ENCODE measurements around the gene SLC19A1.

SLC19A1 gene

DNA sequence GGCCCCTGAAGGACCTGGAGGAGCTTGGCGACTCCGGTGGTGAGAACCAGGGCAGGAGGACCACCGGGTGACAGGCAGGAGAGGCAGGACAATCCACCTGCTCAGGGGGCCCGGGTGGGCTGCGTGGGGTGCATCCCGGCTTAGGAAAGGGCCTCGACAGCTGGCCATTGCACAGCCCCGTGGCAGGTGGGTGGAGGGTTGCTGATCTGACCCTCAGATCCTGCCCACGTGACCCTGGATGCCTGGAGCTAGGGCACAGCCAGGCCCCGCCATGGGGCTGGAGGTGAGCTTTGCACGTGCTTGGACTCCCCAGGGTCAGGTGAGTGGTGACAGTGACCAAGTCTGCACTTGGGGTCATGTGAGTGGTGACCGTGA, 35.5 kb upstream of the SLC19A1 start:
- in situ Hi-C loops (cut with MboI; ENCODE audit: low sequenced_read_pairs), result no loop called here

DNA sequence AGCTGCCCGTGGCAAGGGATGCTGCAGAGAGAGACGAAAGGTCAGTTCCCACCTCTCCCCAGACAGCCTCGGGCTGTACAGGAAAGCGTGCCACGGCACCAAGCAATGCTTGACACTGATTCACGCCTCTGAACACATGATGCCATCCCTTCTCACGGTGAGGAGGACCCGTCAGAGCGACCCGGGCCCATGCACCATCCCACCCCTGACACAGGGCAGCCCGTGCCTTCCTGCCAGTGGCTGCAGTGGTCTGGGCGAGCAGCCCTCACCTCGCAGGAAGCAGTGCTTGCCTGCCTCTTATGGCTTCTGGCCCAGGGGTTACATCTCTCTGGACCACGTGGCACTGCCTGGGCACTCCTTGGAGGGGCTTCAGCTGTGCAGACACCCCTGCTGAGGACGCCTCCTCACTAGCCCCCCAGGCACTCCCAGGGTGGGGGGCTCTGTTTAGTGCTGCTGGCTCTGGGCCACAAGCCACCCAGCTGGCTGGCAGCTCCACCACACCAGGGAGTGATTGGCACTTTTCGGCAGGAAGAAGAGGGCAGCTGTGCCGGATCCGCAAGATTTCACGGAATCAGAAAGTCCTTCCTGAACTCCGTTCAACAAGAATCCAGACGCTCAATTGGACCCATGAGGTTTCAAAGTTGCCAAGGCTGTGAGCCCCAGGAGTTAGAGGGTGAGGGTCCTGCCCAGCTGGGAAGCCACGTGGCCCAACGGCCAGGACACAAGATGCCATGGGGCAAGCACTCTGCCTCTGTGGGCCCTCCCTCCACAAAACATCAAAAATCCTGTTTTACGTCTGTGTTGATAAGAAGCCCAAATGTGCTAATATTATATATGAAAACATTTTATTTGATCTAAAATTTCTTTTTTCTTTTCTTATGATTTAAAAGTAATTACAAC, 34.8 kb upstream of the SLC19A1 start:
- in situ Hi-C loops (cut with MboI; ENCODE audit: low sequenced_read_pairs), result no loop called here

DNA sequence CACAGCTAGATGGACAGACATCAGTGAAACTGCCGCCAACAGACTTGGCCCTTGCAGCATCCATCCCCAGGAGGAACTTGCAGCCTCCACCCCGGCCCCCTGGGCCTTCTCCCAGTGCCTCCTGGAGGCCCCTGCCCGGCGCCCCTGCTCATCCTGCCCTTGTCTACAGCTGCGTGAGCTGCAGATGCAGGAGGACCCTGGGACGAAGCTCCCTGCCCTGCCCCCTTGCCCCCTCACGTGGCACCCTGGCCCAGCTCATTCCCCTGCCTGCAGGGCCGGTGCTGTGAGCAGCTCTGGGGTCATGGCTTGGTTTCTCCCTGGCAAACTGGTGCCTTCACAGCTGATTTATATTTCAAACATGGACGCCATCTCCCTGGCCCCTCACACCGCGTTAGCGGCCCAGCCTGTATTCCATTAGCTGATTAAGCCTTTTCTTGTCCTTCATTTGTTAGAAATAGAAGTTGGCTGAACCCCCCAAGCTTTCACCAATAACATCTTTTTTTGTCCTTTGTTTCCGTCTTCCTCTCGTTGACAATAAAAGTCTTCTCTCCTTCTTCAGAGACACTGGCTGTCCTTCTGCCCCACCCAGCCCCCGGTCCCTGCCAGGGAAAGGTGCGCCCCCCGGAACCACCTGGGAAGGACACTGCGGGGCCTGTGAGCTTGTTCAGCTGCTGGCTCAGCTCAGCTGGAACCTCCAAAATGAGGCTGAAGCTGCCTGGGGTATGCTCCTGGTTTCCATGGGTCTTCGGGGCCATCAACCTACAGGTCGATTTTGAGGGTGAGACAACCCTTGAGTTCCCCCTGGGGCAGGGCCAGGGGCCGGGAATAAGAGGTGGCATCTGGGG, 34.0 kb upstream of the SLC19A1 start:
- in situ Hi-C loops (cut with MboI; ENCODE audit: low sequenced_read_pairs), result no loop called here

- in situ Hi-C loops (cut with MboI; ENCODE audit: low sequenced_read_pairs), result no loop called here
Observed at GRCh38 chr21:45575304-45575992, 33.2 kb upstream of the SLC19A1 start.

GRCh38 chr21:45574691-45575090, 32.5 kb upstream of the SLC19A1 start:
- in situ Hi-C loops (cut with MboI; ENCODE audit: low sequenced_read_pairs), result loop anchor here (25.0 kb wide), 1 partner anchor 238 kb away; no protein-coding TSS in a partner anchor

DNA sequence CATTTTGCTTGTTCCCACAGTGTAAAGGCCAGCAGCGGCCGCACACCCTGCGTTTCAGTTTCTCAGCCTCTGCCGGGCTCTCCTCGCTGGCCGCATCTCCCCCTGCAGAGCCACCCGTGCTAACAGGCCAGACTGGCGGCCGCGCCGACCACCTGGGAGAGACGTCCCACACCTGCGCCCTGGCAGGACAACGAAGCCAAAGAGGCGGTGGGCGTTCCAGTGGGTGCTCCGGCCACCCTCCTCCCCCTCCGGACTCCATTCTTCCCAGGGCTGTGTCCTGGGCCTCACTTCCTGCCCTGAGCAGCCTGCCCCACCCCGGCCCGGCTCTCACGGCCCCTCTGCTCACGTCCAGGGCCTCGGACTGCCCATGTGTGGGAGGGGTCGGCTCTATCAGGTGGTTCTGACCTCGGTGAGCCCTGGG, 31.9 kb upstream of the SLC19A1 start:
- in situ Hi-C loops (cut with MboI; ENCODE audit: low sequenced_read_pairs), result loop anchor here (25.0 kb wide), 1 partner anchor 238 kb away; no protein-coding TSS in a partner anchor

GRCh38 chr21:45573452-45574035, 31.3 kb upstream of the SLC19A1 start:
- in situ Hi-C loops (cut with MboI; ENCODE audit: low sequenced_read_pairs), result loop anchor here (25.0 kb wide), 1 partner anchor 239 kb away; no protein-coding TSS in a partner anchor

GRCh38 chr21:45572783-45573451, 30.7 kb upstream of the SLC19A1 start:
- in situ Hi-C loops (cut with MboI; ENCODE audit: low sequenced_read_pairs), result loop anchor here (25.0 kb wide), 1 partner anchor 239 kb away; no protein-coding TSS in a partner anchor

GRCh38 chr21:45572231-45572630, 30.0 kb upstream of the SLC19A1 start:
- in situ Hi-C loops (cut with MboI; ENCODE audit: low sequenced_read_pairs), result loop anchor here (25.0 kb wide), 1 partner anchor 240 kb away; no protein-coding TSS in a partner anchor

GRCh38 chr21:45571641-45572040, 29.4 kb upstream of the SLC19A1 start:
- in situ Hi-C loops (cut with MboI; ENCODE audit: low sequenced_read_pairs), result loop anchor here (25.0 kb wide), 1 partner anchor 241 kb away; no protein-coding TSS in a partner anchor

- in situ Hi-C loops (cut with MboI; ENCODE audit: low sequenced_read_pairs), result loop anchor here (25.0 kb wide), 1 partner anchor 241 kb away; no protein-coding TSS in a partner anchor
Observed at GRCh38 chr21:45570826-45571601, 28.8 kb upstream of the SLC19A1 start.

DNA sequence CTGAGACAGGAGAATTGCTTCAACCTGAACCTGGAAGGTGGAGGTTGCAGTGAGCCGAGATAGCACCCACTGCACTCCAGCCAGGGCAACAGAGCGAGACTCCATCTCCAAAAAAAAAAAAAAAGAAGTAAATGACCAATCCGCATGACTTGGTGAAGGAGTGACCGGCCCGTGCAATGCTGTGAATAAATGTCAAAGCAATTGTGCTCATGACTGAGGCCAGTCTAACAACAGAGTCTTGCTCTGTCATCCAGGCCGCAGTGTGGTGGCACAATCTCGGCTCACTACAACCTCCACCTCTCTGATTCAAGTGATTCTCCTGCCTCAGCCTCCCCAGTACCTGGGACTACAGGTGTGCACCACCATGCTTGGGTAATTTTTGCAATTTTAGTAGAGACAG, 27.8 kb upstream of the SLC19A1 start:
- in situ Hi-C loops (cut with MboI; ENCODE audit: low sequenced_read_pairs), result loop anchor here (25.0 kb wide), 1 partner anchor 242 kb away; no protein-coding TSS in a partner anchor

GRCh38 chr21:45568383-45568782, 26.1 kb upstream of the SLC19A1 start:
- in situ Hi-C loops (cut with MboI; ENCODE audit: low sequenced_read_pairs), result loop anchor here (25.0 kb wide), 1 partner anchor 244 kb away; no protein-coding TSS in a partner anchor

DNA sequence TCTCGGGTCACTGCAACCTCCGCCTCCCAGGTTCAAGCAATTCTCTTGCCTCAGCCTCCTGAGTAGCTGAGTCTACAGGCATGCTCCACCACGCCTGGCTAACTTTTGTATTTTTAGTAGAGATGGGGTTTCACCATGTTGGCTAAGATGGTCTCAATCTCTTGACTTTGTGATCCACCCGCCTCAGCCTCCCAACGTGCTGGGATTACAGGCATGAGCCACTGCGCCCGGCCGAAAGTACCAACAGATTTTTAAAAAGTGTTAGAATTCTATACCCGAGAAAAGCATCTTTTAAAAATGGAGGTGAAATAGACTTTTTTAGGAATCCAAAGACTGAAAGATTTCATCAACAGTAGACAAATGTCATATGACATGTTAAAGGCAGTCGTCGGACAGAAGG, 21.9 kb upstream of the SLC19A1 start:
- in situ Hi-C loops (cut with MboI; ENCODE audit: low sequenced_read_pairs), result loop anchor here (25.0 kb wide), 1 partner anchor 248 kb away; no protein-coding TSS in a partner anchor

GRCh38 chr21:45562965-45563364, 20.7 kb upstream of the SLC19A1 start:
- in situ Hi-C loops (cut with MboI; ENCODE audit: low sequenced_read_pairs), result loop anchor here (25.0 kb wide), 1 partner anchor 249 kb away; no protein-coding TSS in a partner anchor

DNA sequence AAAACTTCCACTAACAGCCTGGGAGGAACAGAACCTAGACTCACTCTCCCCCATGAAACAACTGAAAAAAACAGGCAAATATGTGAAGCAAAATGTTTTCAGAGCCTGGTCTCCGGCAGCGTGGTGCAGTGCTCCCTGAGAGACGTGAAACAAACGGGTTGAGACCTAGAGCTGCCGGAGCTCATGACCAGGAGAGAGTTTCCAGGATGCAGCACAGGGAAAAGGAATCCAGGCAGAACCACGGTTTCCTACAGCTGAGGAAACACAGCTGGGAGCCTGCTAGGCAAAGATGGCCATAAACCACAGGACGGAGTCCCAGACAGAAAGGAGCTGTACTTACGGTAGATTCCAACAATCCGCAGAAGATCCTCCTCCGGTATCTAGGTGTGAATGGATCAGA, 20.2 kb upstream of the SLC19A1 start:
- in situ Hi-C loops (cut with MboI; ENCODE audit: low sequenced_read_pairs), result loop anchor here (25.0 kb wide), 1 partner anchor 250 kb away; no protein-coding TSS in a partner anchor

DNA sequence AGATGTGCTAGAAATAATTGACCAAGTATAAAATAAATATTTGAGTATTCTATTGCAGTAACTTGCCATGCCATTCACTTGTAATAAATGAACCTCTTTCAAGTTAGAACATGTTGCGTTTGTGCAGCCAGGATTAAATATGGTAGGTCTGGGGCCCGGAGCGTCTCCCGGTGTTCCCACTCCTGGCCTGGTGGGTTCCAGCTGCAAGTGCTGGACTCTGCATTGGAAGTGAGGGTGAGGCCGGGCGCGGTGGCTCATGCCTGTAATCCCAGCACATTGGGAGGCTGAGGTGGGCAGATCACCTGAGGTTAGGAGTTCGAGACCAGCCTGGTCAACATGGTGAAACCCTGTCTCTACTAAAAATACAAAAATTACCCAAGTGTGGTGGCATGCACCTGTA, 19.0 kb upstream of the SLC19A1 start:
- in situ Hi-C loops (cut with MboI; ENCODE audit: low sequenced_read_pairs), result loop anchor here (25.0 kb wide), 1 partner anchor 251 kb away; no protein-coding TSS in a partner anchor
